AG10803 (cell line): Measurements from ENCODE around the gene CDK6.

Experiments used
- DNase-seq: peaks from one replicate; pipeline ENCODE4 v3.0.0; 2010; ENCODE audit warnings: low read depth
- H3K4me3 ChIP-seq: 2 replicates; pipeline ENCODE4 v1.5.1; 2011; ENCODE audit warnings: mild to moderate bottlenecking, low read length, control low read depth
- CTCF ChIP-seq: conservative IDR thresholded peaks from 2 replicates; pipeline ENCODE4 v1.5.1; 2011; ENCODE audit warnings: mild to moderate bottlenecking, low read length, control low read depth, inconsistent platforms

CDK6 gene

GRCh38 chr7:92794391-92794790, 42.0 kb downstream of the CDK6 start:
- no peak for TF ChIP-seq CTCF
- H3K4me3 ChIP-seq = no peak overlapping the region
- DNase-seq = no peak

GRCh38 chr7:92793656-92794205, 42.6 kb downstream of the CDK6 start:
- no peak for TF ChIP-seq CTCF
- H3K4me3 ChIP-seq = no peak overlapping the region
- peak; percentile 28 for DNase-seq

- DNase-seq = peak; percentile 89
- H3K4me3 ChIP-seq = no peak overlapping the region
Observed at GRCh38 chr7:92790992-92791391, 45.4 kb downstream of the CDK6 start.

GRCh38 chr7:92788559-92789183, 47.7 kb downstream of the CDK6 start:
- no peak for DNase-seq
- no peak overlapping the region for H3K4me3 ChIP-seq
- no peak for TF ChIP-seq CTCF

More at GRCh38 chr7:92790992-92791391, 45.4 kb downstream of the CDK6 start:
- no peak for TF ChIP-seq CTCF

- no peak for TF ChIP-seq CTCF
- DNase-seq = peak; percentile 68
Observed at GRCh38 chr7:92785923-92786322, 50.5 kb downstream of the CDK6 start.

GRCh38 chr7:92784935-92785334, 51.4 kb downstream of the CDK6 start:
- no peak for TF ChIP-seq CTCF
- H3K4me3 ChIP-seq = no peak overlapping the region
- no peak for DNase-seq

More at GRCh38 chr7:92785923-92786322, 50.5 kb downstream of the CDK6 start:
- H3K4me3 ChIP-seq = no peak overlapping the region
